ENCODE data around the gene TRDN. TPM values are rescaled to one million over a fixed set of nuclear protein-coding genes. Genes with fewer than 3 reads are reported as not detected.

TRDN gene
- polyA plus RNA-seq, 1 experiment: not detected

- CTCF ChIA-PET: no interaction called here
- POLR2A ChIA-PET: no interaction called here
- Histone ChIP-seq H3K27me3 (ENCODE audit: control insufficient read depth, insufficient read depth, low read length) (no peaks in the 10 kb centered on the region), H3K4me3 (ENCODE audit: low read depth, low read length) (no peak overlapping the region), H3K36me3 (ENCODE audit: control insufficient read depth, insufficient read depth, low read length) (no peaks in the 10 kb centered on the region)
- no peak for DNase-seq (ENCODE audit: low read depth)
- TF ChIP-seq CTCF (IDR thresholded peaks at IDR 0.05; ENCODE audit: insufficient read depth, low read depth, low read length): no peak
Measured at GRCh38 chr6:123210645-123211044, 426.1 kb downstream of the TRDN start.

GRCh38 chr6:123207967-123208510 lies 428.7 kb downstream of the TRDN start:
- TF ChIP-seq CTCF (IDR thresholded peaks at IDR 0.05; ENCODE audit: insufficient read depth, low read depth, low read length): no peak
- no peak overlapping the region for H3K4me3 ChIP-seq (ENCODE audit: low read depth, low read length)
- CTCF ChIA-PET: no interaction called here
- POLR2A ChIA-PET: no interaction called here
- DNase-seq (ENCODE audit: low read depth): no peak
- no peaks in the 10 kb centered on the region for H3K27me3 ChIP-seq (ENCODE audit: control insufficient read depth, insufficient read depth, low read length)
- no peaks in the 10 kb centered on the region for H3K36me3 ChIP-seq (ENCODE audit: control insufficient read depth, insufficient read depth, low read length)

GRCh38 chr6:123203928-123204327 lies 432.8 kb downstream of the TRDN start:
- no peaks in the 10 kb centered on the region for H3K36me3 ChIP-seq (ENCODE audit: control insufficient read depth, insufficient read depth, low read length)
- no peaks in the 10 kb centered on the region for H3K27me3 ChIP-seq (ENCODE audit: control insufficient read depth, insufficient read depth, low read length)
- ChIA-PET POLR2A (no interaction called here), CTCF (interaction anchor here (1.4 kb wide), 1 partner anchor 14 kb away, joined by 3 read pairs; no protein-coding TSS in a partner anchor)
- no peak for TF ChIP-seq CTCF (IDR thresholded peaks at IDR 0.05; ENCODE audit: insufficient read depth, low read depth, low read length)
- no peak overlapping the region for H3K4me3 ChIP-seq (ENCODE audit: low read depth, low read length)
- DNase-seq (ENCODE audit: low read depth): no peak

- Histone ChIP-seq H3K27me3 (ENCODE audit: control insufficient read depth, insufficient read depth, low read length) (no peaks in the 10 kb centered on the region), H3K36me3 (ENCODE audit: control insufficient read depth, insufficient read depth, low read length) (no peaks in the 10 kb centered on the region), H3K4me3 (ENCODE audit: low read depth, low read length) (no peak overlapping the region)
- DNase-seq (ENCODE audit: low read depth): no peak
- ChIA-PET CTCF (interaction anchor here (0.6 kb wide), 1 partner anchor 1515 kb away, joined by 3 read pairs; no protein-coding TSS in a partner anchor), POLR2A (no interaction called here)
- no peak for TF ChIP-seq CTCF (IDR thresholded peaks at IDR 0.05; ENCODE audit: insufficient read depth, low read depth, low read length)
Measured at GRCh38 chr6:123201869-123202372, 434.8 kb downstream of the TRDN start.

GRCh38 chr6:123193298-123193697 lies 443.5 kb downstream of the TRDN start:
- Histone ChIP-seq H3K27me3 (ENCODE audit: control insufficient read depth, insufficient read depth, low read length) (no peaks in the 10 kb centered on the region), H3K36me3 (ENCODE audit: control insufficient read depth, insufficient read depth, low read length) (no peaks in the 10 kb centered on the region), H3K4me3 (ENCODE audit: low read depth, low read length) (no peak overlapping the region)
- CTCF ChIA-PET: no interaction called here
- no peak for DNase-seq (ENCODE audit: low read depth)
- POLR2A ChIA-PET: no interaction called here
- no peak for TF ChIP-seq CTCF (IDR thresholded peaks at IDR 0.05; ENCODE audit: insufficient read depth, low read depth, low read length)
